Gastrocnemius medialis (tissue), 4 donors: Measurements from ENCODE around the gene VAT1L.

Experiments used
- CTCF ChIP-seq, 5 experiments: fragments of 450-650 bp in 3 of 5; fragments of 200-600 bp in 2 of 5; sonication (generic) in 2 of 5; IDR thresholded peaks in 4 of 5; conservative IDR thresholded peaks in 1 of 5; 1 replicate in 4 of 5; 2 replicates in 1 of 5; pipeline ENCODE4 v1.5.1; 2016 to 2019; ENCODE audit warnings: antibody characterized with exemption in 5 of 5, mild to moderate bottlenecking in 3 of 5, moderate library complexity in 3 of 5
- POLR2A ChIP-seq, 2 donors: fragments of 450-650 bp; IDR thresholded peaks; one replicate each; pipeline ENCODE4 v1.6.1; 2017; ENCODE audit warnings: antibody characterized with exemption in 2 of 2, mild to moderate bottlenecking in 2 of 2, moderate library complexity in 2 of 2

- TF ChIP-seq POLR2A (IDR thresholded peaks at IDR 0.05) (no peak), CTCF (IDR thresholded peaks at IDR 0.05 in 4 of 5, conservative IDR thresholded peaks at IDR 0.05 in 1 of 5) (no peak)
These were observed 64.8 kb downstream of the VAT1L start for GRCh38 chr16:77853161-77853560.
